Stimulated activated CD4-positive, alpha-beta T cell treated with anti-CD3 and anti-CD28 coated beads, Interleukin-1b, Interleukin-23, amount 100 ng/mL, for 24 hours (primary cell): ENCODE data around the gene CFAP61.

Experiments used
- DNase-seq, 4 experiments: peaks; one replicate each; pipeline ENCODE4 v3.0.0-alpha.2; 2020; ENCODE audit warnings: low read depth in 4 of 4, low spot score in 1 of 4

Gene CFAP61

GRCh38 chr20:20160520-20160919 lies 108.2 kb downstream of the CFAP61 start:
- no peak for DNase-seq

- no peak for DNase-seq
Measured at GRCh38 chr20:20161611-20162010, 109.3 kb downstream of the CFAP61 start.

- no peak for DNase-seq
Measured at GRCh38 chr20:20167698-20168097, 115.4 kb downstream of the CFAP61 start.

GRCh38 chr20:20173254-20173653 lies 120.9 kb downstream of the CFAP61 start:
- no peak for DNase-seq

GRCh38 chr20:20174089-20174835 lies 121.9 kb downstream of the CFAP61 start:
- DNase-seq = no peak

GRCh38 chr20:20181322-20181721 lies 129.0 kb downstream of the CFAP61 start:
- no peak for DNase-seq

GRCh38 chr20:20184149-20184548 lies 131.8 kb downstream of the CFAP61 start:
- DNase-seq = no peak

GRCh38 chr20:20184706-20185105 lies 132.4 kb downstream of the CFAP61 start:
- DNase-seq = no peak

- no peak for DNase-seq
Measured at GRCh38 chr20:20188647-20189046, 136.3 kb downstream of the CFAP61 start.

- no peak for DNase-seq
Measured at GRCh38 chr20:20192366-20192765, 140.0 kb downstream of the CFAP61 start.

- DNase-seq = no peak
Measured at GRCh38 chr20:20195021-20195705, 142.8 kb downstream of the CFAP61 start.

GRCh38 chr20:20196610-20197009 lies 144.3 kb downstream of the CFAP61 start:
- DNase-seq = no peak

GRCh38 chr20:20198011-20198410 lies 145.7 kb downstream of the CFAP61 start:
- DNase-seq = no peak

GRCh38 chr20:20199361-20200160 lies 147.2 kb downstream of the CFAP61 start:
- no peak for DNase-seq

- DNase-seq = no peak
Measured at GRCh38 chr20:20201124-20201523, 148.8 kb downstream of the CFAP61 start.

GRCh38 chr20:20201639-20202038 lies 149.3 kb downstream of the CFAP61 start:
- no peak for DNase-seq

- DNase-seq = no peak
Measured at GRCh38 chr20:20202768-20203167, 150.4 kb downstream of the CFAP61 start.

- DNase-seq = no peak
Measured at GRCh38 chr20:20203784-20204183, 151.5 kb downstream of the CFAP61 start.

- no peak for DNase-seq
Measured at GRCh38 chr20:20204256-20204655, 151.9 kb downstream of the CFAP61 start.

- no peak for DNase-seq
Measured at GRCh38 chr20:20205141-20205861, 153.0 kb downstream of the CFAP61 start.

- no peak for DNase-seq
Measured at GRCh38 chr20:20205862-20206236, 153.5 kb downstream of the CFAP61 start.
